GM19328 (cell line): Measurements from ENCODE around the gene TLR6.
"Not testable (repeated sequence)": the region's sequence is repeated elsewhere in the genome, so short reads cannot be mapped to it uniquely, and the experiment has no call there.

Experiments
- ATAC-seq: cut with Tn5 transposase; IDR thresholded peaks from one replicate; pipeline ENCODE4 v1.9.1; 2021; ENCODE audit warnings: mild to moderate bottlenecking, moderate library complexity; ENCODE audit not compliant: unreplicated experiment

The TLR6 gene

GRCh38 chr4:38823766-38824165, 32.9 kb downstream of the TLR6 start:
- ATAC-seq, result no peak

DNA sequence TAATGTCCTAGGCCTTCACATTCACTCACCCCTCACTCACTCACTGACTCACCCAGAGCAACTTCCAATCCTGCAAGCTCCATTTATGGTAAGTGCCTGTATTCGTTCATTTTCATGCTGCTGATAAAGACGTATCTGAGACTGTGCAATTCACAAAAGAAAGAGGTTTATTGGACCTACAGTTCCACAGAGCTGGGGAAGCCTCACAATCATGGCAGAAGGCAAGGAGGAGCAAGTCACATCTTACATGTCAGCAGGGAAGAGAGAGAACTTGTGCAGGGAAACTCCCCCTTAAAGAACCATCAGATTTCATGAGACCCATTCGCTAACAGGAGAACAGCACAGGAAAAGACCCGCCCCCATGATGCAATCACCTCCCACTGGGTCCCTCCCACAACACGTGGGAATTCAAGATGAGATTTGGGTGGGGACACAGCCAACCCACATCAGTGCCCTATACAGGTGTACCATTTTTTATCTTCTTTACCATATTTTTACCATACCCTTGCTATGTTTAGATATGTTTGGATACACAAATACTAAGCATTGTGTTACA, 33.8 kb downstream of the TLR6 start:
- no peak for ATAC-seq

DNA sequence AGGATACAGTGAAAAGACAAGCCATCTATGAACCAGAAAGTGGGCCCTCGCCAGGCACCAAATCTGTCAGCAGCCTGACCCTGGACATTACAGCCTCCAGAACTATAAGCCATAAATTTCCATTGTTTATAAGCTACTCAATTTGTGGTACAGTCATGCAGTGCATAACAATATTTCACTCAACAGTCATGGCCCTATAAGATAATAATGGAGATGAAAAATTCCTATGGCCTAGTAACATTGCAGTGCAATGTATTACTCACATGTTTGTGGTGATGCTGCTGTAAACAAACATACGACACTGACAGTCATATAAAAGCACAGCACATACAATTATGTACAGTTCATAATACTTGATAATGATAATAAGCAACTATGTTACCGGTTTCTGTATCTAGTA, 34.9 kb downstream of the TLR6 start:
- ATAC-seq, result no peak

DNA sequence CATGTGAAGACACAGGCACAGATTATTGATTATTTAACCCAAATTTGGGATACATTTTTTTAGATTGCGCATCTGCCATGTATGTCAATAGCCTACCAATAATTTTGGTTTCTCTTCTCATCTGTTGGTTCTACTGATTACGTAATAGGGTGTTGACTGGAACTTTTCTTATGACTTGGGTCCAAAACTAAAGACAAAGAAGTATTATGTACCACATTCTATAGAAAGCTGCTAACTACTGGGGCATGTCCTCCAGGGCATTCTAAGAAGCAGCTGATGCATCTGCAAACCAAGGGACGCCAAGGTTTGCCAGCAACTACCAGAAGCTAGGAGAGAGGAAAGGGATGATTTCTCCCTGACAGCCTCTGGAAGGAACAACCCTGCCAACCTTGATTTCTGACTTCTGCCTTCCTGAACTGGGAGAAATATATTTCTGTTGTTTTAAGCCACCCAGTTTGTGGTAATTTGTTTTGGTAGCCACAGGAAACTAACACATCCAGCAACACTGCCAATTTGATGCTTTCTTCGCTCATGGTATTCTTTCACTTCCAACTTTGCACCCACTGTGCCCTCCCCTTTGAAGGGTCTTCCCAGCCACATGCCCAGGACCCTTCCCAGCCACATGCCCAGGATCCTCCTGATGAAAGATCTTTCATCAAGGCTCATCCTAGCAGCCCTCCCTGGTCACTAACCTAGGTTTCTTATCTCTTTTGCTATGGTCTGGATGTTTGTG, 36.1 kb downstream of the TLR6 start:
- ATAC-seq, result no peak

- ATAC-seq, result no peak
Observed at GRCh38 chr4:38819569-38819968, 37.0 kb downstream of the TLR6 start.

GRCh38 chr4:38818441-38818976, 38.1 kb downstream of the TLR6 start:
- ATAC-seq, result no peak

DNA sequence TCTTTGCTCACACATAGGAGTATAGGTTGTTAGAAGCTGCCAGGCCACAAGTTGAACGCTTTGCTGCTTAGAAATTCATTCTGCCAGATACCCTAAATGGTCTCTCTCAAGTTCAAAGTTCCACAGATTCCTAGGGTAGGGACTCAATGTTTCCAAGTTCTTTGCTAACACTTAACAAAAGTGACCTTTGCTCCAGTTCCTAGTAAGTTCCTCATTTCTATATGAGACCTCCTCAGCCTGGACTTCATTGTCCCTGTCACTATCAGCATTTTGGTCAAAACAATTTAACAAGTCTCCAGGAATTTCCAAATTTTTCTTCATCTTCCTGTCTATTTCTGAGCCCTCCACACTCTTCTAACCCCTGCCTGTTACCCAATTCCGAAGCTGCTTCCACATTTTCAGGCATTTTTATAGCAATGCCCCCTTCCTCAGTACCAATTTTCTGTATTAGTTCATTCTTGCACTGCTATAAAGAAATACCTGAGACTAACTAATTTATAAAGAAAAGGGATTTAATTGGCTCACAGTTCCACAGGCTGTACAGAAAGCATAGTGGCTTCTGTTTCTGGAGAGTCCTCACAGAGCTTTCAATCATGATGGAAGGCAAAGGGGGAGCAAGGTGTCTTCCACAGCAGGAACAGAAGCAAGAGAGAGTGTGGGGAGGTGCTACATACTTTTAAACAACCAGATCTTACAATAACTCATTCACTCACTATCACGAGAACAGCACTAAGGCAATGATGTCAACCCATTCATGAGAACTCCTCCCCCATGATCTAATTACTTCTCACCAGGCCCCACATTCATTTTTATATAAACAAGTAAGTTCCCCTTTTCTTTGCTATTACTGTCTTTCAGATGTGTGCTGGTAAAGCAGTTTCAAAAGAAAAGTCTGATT, 40.5 kb downstream of the TLR6 start:
- no peak for ATAC-seq

DNA sequence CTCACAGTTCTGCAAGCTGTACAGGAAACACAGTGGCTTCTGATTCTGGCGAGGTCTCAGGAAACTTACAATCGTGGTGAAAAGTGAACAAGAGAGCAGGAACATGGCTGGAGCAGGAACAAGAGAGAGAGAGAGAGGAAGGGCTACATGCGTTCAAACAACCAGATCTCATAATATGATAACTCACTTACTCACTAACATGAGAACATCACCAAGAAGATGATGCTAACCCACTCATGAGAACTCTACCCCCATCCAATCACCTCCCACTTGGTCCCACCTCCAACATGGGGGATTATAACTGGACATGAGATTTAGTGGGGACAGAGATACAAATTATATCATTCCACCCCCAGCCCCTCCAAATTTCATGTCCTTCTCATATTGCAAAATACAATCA, 42.2 kb downstream of the TLR6 start:
- no peak for ATAC-seq

DNA sequence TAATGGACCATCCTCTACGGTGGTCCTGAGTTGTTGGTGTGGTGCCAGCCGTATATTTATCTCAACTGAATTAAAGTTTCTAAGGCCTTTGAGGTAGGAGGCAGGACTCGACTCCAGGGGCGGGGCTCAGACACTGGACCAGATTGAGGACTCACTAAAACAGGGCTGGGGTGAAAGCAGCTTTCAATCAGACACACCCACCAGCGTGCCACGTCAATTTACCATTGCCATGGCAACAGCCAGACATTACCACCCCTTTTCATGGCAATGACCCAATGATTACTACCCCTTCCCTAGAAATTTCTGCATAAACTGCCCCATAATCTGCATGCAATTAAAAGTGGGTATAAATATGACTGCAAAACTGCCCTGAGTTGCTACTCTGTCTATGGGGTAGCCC, 45.3 kb downstream of the TLR6 start:
- no peak for ATAC-seq

- not testable (repeated sequence) for ATAC-seq
Observed at GRCh38 chr4:38807462-38807861, 49.2 kb downstream of the TLR6 start.

GRCh38 chr4:38806251-38806650, 50.4 kb downstream of the TLR6 start:
- ATAC-seq, result not testable (repeated sequence)

GRCh38 chr4:38805530-38806145, 51.0 kb downstream of the TLR6 start:
- peak; percentile 87 for ATAC-seq

DNA sequence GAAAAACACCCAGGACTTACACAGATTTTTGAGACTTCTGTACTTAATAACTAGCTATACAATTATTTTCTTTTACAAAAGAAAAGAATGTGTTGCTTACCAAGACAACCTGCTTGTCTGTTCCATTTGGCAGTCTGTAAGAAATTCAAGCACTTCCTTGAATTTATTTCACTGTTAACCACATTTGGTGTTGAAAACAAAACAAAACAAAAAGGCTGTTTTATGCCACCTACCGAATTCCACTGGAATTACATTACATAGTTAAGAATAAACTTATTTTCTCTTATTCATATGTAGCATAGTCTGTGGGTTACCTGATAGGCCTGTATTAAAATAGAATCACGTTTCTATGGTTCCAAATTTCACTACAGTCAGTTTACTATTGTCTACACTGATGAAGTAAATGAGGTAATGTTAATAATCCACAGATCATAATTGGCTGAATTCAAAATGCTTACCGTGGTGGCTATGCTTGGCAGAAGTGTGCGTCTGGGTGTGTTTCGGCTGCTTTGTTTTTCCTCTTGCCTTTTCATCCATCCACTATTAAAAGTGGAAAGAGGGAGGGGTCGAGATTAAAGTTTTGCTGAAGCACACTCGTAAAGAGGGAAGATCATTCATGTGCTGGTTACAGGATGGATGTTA, 51.8 kb downstream of the TLR6 start, which contains the start of gene TLR1:
Gene TLR1, minus strand, starts transcription at position 138 of the 642 bp plus-strand sequence. CDS start 5,960 bp downstream, outside the sequence.
- no peak for ATAC-seq

DNA sequence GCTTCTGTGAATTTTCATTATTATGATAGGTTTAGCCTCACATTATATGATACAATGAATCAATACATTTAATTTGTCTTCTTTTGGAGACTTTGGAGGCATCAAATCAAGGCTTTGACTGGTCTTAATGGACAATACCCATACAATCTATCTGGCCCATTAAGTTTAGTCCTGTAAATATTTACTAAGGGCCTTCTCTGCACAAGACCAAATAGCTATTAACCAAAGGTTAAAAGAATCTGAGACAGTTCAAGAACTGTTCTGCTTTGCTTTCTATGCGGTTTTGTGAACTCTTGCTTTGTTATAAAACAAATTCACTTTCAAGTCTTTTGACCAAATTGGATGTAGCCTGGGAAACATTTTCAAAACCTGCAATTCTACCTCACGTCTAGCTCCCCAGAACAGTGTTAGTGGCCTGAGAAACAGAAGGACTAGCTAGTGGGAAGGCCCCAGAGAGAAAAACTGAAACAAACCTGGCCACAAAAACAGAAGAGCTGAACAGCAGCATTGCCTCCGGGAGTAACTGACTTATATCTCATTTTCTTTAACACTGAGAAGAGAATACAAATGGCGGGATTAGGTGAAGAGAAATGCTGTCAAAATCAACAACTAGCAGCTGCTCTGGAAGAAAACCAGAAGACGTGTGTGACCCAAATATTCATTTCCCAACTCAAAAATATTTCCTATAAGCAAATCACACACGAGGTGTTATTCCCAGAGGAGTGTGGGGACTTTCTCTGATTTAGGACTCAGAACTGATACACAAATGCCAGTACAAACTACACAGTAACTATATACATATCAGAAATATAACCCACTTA, 52.6 kb downstream of the TLR6 start:
- ATAC-seq, result peak; percentile 43

DNA sequence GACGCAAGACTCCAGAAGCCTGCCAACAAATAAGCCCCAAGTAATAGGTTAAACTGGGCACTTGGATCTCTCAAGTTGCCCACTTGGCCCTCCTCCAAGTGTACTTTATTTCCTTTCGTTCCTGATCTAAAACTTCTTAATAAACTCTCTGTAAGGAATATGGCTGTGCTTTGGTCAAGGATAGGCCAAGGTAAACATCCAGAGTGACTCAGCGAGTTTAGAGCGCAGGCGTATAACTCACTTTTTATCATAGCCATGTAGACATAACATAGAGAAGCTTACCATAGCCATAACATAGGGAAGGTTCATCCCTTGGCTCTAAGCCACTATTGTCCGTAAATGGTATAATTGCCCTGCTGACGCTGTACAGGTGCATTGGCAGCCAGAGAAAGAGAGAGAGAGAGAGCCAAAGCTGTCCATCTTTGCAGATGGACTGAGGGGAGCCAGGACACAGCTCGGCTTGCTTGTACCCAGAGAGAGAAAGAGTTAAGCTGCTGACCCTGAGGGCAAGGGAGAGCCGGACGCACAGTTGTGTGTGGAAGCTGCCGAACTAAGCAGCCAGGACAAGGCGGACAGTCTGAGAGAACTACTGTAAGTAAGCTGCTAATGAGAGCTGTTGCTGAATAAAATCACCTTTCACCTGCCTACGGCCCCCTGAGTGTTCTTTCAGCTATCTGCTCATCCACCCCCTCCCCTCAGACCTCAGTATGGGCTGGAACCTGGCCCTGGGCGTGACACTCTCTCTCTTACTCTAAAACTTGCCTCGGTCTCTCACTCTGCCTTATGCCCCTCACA, 53.9 kb downstream of the TLR6 start:
- no peak for ATAC-seq

- no peak for ATAC-seq
Observed at GRCh38 chr4:38800961-38801450, 55.6 kb downstream of the TLR6 start.

GRCh38 chr4:38800366-38800765, 56.3 kb downstream of the TLR6 start:
- no peak for ATAC-seq

GRCh38 chr4:38795087-38795486, 61.5 kb downstream of the TLR6 start:
- no peak for ATAC-seq

DNA sequence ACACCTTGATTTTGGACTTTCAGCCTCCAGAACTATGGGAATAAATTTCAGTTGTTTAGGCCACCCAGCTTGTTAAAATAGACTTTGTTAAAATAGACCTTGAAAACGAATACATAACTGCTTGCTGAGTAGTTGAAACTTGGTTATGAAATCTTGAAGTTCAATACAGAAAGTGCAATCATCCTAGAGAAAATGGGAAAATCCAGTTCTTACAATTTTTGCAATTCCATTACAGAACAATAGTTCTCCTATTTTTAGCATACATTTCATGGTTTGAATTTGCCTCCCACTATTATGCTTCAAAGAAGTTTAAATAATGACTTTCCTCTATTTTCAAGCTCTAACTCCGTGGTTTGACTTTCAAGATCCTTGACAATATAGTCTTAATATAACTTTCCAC, 62.6 kb downstream of the TLR6 start:
- ATAC-seq, result no peak
